SK-MEL-5 (cell line): ENCODE data around the gene MTHFSD. TPM values are rescaled to one million over a fixed set of nuclear protein-coding genes. Genes with fewer than 3 reads are reported as not detected.
A peak's percentile ranks its signal among the peaks of the same experiment; 100 is the strongest.

Experiments used
- DNase-seq: peaks from one replicate; pipeline ENCODE4 v3.0.0-alpha.2; 2016; ENCODE audit warnings: low read depth, low spot score
- in situ Hi-C: cut with HindIII; loops from 2 replicates; pipeline ENCODE4 v1.10.0; 2016; ENCODE audit warnings: low sequenced_read_pairs, high pct_unique_total_duplicates, low pct_unique_long_range_greater_than_20kb
- total RNA-seq: library from RNA; depleted of rRNA; stranded (reverse); fragments of >200 nt; shearing (Covaris generic); gene quantifications from 2 replicates; pipeline ENCODE4 v1.2.3, GENCODE V29; 2014; rRNA removed

Gene MTHFSD
- total RNA-seq, 1 experiment from 2014 or later, result 6.3 TPM

GRCh38 chr16:86494039-86494564, 60.9 kb downstream of the MTHFSD start:
- in situ Hi-C loops, result no loop called here

GRCh38 chr16:86492961-86493629, 61.9 kb downstream of the MTHFSD start:
- in situ Hi-C loops, result no loop called here
- no peak for DNase-seq

More at GRCh38 chr16:86494039-86494564, 60.9 kb downstream of the MTHFSD start:
- no peak for DNase-seq

GRCh38 chr16:86492267-86492960, 62.6 kb downstream of the MTHFSD start:
- in situ Hi-C loops, result no loop called here
- DNase-seq, result no peak

- in situ Hi-C loops, result no loop called here
- peak; percentile 91 for DNase-seq
Observed at GRCh38 chr16:86491640-86492023, 63.4 kb downstream of the MTHFSD start.

- in situ Hi-C loops, result no loop called here
- DNase-seq, result no peak
Observed at GRCh38 chr16:86490859-86491639, 64.0 kb downstream of the MTHFSD start.

GRCh38 chr16:86485746-86486145, 69.3 kb downstream of the MTHFSD start:
- DNase-seq, result no peak
- in situ Hi-C loops, result no loop called here

DNA sequence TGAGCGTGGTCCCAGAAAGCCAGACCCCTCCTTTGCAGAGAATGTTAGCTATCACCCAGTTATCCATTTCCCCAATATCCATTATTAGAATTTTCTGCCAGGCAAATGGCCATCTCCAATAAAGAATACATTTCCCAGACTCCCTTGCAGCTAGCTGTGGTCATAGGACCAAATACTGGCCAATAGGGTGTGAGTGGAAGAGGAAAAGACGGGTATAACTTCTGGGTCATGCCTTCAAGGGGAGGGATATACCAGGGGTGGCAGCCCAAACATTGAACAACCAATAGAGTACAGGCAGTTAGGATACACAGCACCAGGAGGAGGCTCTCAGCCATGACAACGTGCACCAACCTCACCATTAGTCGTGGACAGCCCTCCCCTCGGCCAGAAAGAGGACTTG, 70.8 kb downstream of the MTHFSD start:
- in situ Hi-C loops, result no loop called here
- no peak for DNase-seq

DNA sequence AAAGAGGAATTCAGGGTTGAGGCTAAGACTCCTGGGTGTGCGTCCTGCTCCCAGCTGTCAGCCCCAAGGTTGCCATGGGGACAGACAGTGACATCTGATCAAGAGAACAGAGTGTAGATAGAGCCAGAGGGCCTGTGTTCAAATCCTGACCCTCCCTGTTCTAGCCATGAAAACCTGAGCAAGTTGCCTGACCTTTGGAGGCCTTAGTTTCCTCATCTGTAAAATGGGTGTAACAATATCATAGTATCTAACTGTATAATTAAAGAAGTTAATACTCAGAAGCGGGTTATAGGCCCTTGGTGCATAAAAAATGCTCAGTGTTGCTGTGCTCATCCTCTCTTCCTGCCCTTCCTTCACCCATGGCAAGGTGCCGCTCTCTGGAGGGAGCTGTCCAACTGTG, 73.4 kb downstream of the MTHFSD start:
- in situ Hi-C loops, result no loop called here
- no peak for DNase-seq

DNA sequence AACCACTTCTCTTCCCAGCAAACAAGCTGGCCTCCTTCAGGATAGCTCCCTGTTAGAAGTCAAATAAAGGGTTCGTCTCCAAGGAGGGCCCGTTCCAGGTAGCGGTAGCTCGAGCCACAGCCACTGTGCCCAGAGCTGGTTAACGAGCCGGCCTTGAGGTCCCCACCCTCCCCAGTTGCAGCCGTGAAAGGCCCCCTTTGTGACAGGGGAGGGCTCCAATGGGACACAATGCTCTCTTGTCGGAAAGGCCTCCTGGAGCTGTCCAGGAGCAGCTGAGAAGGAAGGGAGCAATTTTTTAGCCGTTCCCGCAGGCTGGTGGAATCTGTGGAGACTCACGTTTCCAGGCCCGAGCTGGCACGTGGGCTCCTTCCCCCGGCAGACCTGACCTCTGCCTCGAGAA, 74.6 kb downstream of the MTHFSD start:
- peak; percentile 7 for DNase-seq
- in situ Hi-C loops, result no loop called here

Other genes starting within 250 kb of the MTHFSD start
- gene FOXF1, start 44.7 kb downstream of the MTHFSD start, total RNA-seq, result 0.03 TPM in 1 of 2 replicates, not detected in the other
- gene FOXC2, start 11.6 kb upstream of the MTHFSD start, total RNA-seq, result not detected in 2 replicates
- gene FOXL1, start 23.3 kb upstream of the MTHFSD start, total RNA-seq, result not detected in 2 replicates